Esophagus muscularis mucosa (tissue), 4 donors: ENCODE measurements around the gene ASIC1. TPM values are rescaled to one million over a fixed set of nuclear protein-coding genes. Genes with fewer than 3 reads are reported as not detected.

ENCODE experiments used
- DNase-seq: peaks from one replicate; pipeline ENCODE4 v3.0.0-alpha.2; 2017; ENCODE audit errors: extremely low spot score
- H3K27ac ChIP-seq, 4 donors: fragments of 200-600 bp; sonication (generic); replicated peaks in 1 of 4; 1 replicate in 3 of 4; 2 replicates in 1 of 4; pipeline ENCODE4 v1.5.1; 2016 to 2019; ENCODE audit warnings: mild to moderate bottlenecking in 1 of 4
- H3K27me3 ChIP-seq, 4 donors: fragments of 200-600 bp; sonication (generic); one replicate each; pipeline versions ENCODE4 v1.5.1 to v1.6.0; 2016 to 2019
- H3K36me3 ChIP-seq, 4 donors: fragments of 200-600 bp; sonication (generic); one replicate each; pipeline ENCODE4 v1.5.1; 2016 to 2019
- H3K4me1 ChIP-seq, 4 donors: fragments of 200-600 bp; sonication (generic); one replicate each; pipeline ENCODE4 v1.5.1; 2016 to 2019
- H3K4me3 ChIP-seq, 4 donors: fragments of 200-600 bp; sonication (generic); 1 replicate in 2 of 4; 2 replicates in 2 of 4; pipeline ENCODE4 v1.5.1; 2016 to 2019; ENCODE audit warnings: mild to moderate bottlenecking in 4 of 4, moderate library complexity in 1 of 4
- H3K9me3 ChIP-seq, 4 donors: fragments of 200-600 bp; sonication (generic); 1 replicate in 3 of 4; 2 replicates in 1 of 4; pipeline ENCODE4 v1.5.1; 2016 to 2019
- EP300 ChIP-seq: sonication (generic); formaldehyde crosslinking; IDR thresholded peaks from one replicate; pipeline ENCODE4 v1.6.1; 2017; ENCODE audit warnings: antibody characterized with exemption
- POLR2A ChIP-seq: fragments of 450-650 bp; IDR thresholded peaks from one replicate; pipeline ENCODE4 v1.6.1; 2017; ENCODE audit warnings: antibody characterized with exemption, moderate library complexity, mild to moderate bottlenecking, low read depth
- POLR2AphosphoS5 ChIP-seq, 2 donors: sonication (generic); formaldehyde crosslinking; IDR thresholded peaks; one replicate each; pipeline ENCODE4 v1.6.1; 2017; ENCODE audit warnings: antibody characterized with exemption in 2 of 2
- WGBS: methylation state at CpG from one replicate; pipeline ENCODE4 v1.1.5; 2018; 5-methylcytosine and 5-hydroxymethylcytosine counted together
- intact Hi-C: fragments of 100-400 bp; cut with DNase I; formaldehyde crosslinking; loops from one replicate; pipeline ENCODE4 v1.15.1; 2023
- total RNA-seq, 4 donors: library from RNA; depleted of rRNA; stranded (reverse); fragments of >200 nt; gene quantifications; one replicate each; pipeline versions ENCODE4 v1.1.0 to v1.2.1, GENCODE V29; 2016
- TF ChIP-seq, protein P1 (sequence below), 3 experiments: fragments of 200-600 bp in 2 of 3; fragments of 450-650 bp in 1 of 3; sonication (generic) in 2 of 3; IDR thresholded peaks; one replicate each; pipeline ENCODE4 v1.5.1; 2017 to 2019; ENCODE audit warnings: antibody characterized with exemption in 3 of 3, mild to moderate bottlenecking in 2 of 3, moderate library complexity in 1 of 3

Gene ASIC1
- total RNA-seq, 4 donors from 2014 or later: 0.66 to 5.6 (median 2.9) TPM

- H3K4me3 ChIP-seq: no peak overlapping the region
- WGBS: 86% methylated on average over 7 of the region's 7 CpGs
- TF ChIP-seq, protein P1, sequence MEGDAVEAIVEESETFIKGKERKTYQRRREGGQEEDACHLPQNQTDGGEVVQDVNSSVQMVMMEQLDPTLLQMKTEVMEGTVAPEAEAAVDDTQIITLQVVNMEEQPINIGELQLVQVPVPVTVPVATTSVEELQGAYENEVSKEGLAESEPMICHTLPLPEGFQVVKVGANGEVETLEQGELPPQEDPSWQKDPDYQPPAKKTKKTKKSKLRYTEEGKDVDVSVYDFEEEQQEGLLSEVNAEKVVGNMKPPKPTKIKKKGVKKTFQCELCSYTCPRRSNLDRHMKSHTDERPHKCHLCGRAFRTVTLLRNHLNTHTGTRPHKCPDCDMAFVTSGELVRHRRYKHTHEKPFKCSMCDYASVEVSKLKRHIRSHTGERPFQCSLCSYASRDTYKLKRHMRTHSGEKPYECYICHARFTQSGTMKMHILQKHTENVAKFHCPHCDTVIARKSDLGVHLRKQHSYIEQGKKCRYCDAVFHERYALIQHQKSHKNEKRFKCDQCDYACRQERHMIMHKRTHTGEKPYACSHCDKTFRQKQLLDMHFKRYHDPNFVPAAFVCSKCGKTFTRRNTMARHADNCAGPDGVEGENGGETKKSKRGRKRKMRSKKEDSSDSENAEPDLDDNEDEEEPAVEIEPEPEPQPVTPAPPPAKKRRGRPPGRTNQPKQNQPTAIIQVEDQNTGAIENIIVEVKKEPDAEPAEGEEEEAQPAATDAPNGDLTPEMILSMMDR (IDR thresholded peaks at IDR 0.05): no peak
- TF ChIP-seq POLR2AphosphoS5 (IDR thresholded peaks at IDR 0.05) (no peak), EP300 (no peak), POLR2A (no peak)
- H3K27ac ChIP-seq: no peak overlapping the region
- H3K4me1 ChIP-seq: peaks cover 3 to 18% (median 15%) of the 10 kb centered on the region in 4 donors
- DNase-seq: no peak
- no peaks in the 10 kb centered on the region for H3K27me3 ChIP-seq
- no peaks in the 10 kb centered on the region for H3K36me3 ChIP-seq
- intact Hi-C loops: no loop called here
- H3K9me3 ChIP-seq: no peaks in the 10 kb centered on the region
Observed at GRCh38 chr12:50073206-50073605, 15.8 kb downstream of the ASIC1 start.

- no peak overlapping the region for H3K4me3 ChIP-seq
- no peaks in the 10 kb centered on the region for H3K27me3 ChIP-seq
- DNase-seq: no peak
- intact Hi-C loops: loop anchor here (2.0 kb wide), 1 partner anchor 101 kb away; no protein-coding TSS in a partner anchor
- no peaks in the 10 kb centered on the region for H3K9me3 ChIP-seq
- peaks cover 3 to 18% (median 15%) of the 10 kb centered on the region in 4 donors for H3K4me1 ChIP-seq
- H3K27ac ChIP-seq: no peak overlapping the region
- WGBS: 84% methylated on average over 5 of the region's 10 CpGs
- TF ChIP-seq POLR2AphosphoS5 (IDR thresholded peaks at IDR 0.05) (no peak), POLR2A (no peak), EP300 (no peak)
- TF ChIP-seq, protein P1 (IDR thresholded peaks at IDR 0.05): no peak
- H3K36me3 ChIP-seq: no peaks in the 10 kb centered on the region
Observed at GRCh38 chr12:50073712-50074111, 16.3 kb downstream of the ASIC1 start.

GRCh38 chr12:50074936-50075807, 17.8 kb downstream of the ASIC1 start:
- H3K27ac ChIP-seq: no peak overlapping the region
- no peaks in the 10 kb centered on the region for H3K27me3 ChIP-seq
- TF ChIP-seq POLR2AphosphoS5 (IDR thresholded peaks at IDR 0.05): no peak
- TF ChIP-seq, protein P1 (IDR thresholded peaks at IDR 0.05): peak in 2 of 3 experiments; percentile 91 to 98
- no peak overlapping the region for H3K4me3 ChIP-seq
- no peaks in the 10 kb centered on the region for H3K9me3 ChIP-seq
- intact Hi-C loops: loop anchor here (2.0 to 5.0 kb wide), 2 partner anchors 100 to 237 kb away; no protein-coding TSS in a partner anchor
- peaks cover 3 to 17% (median 13%) of the 10 kb centered on the region in 4 donors for H3K4me1 ChIP-seq
- DNase-seq: peak; percentile 95
- WGBS: 22% methylated on average over 4 of the region's 9 CpGs
- H3K36me3 ChIP-seq: no peaks in the 10 kb centered on the region

DNA sequence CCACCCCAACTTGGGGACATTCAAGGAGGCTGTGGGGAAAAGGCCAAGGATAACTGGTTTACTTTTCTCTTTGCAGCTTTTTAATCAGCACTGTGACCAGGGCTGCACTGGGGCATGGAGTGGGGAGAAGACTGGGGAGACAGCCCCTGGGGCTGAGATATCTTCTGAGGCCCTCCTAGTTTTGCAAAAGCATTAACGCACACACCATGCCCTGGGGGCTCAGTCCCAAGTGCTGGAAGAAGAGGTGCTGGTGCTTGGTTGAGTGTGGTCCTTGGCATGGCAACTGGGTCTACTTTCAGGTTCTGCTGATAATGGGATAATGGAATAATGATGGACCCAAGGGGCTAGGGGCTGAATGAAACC, 18.4 kb downstream of the ASIC1 start:
- DNase-seq: no peak
- intact Hi-C loops: loop anchor here (2.0 to 5.0 kb wide), 2 partner anchors 99 to 237 kb away; no protein-coding TSS in a partner anchor
- TF ChIP-seq EP300 (no peak), POLR2AphosphoS5 (IDR thresholded peaks at IDR 0.05) (no peak)
- TF ChIP-seq, protein P1 (IDR thresholded peaks at IDR 0.05): no peak
- no peak overlapping the region for H3K4me3 ChIP-seq
- H3K27me3 ChIP-seq: no peaks in the 10 kb centered on the region
- no peaks in the 10 kb centered on the region for H3K36me3 ChIP-seq
- peaks cover 3 to 11% (median 7%) of the 10 kb centered on the region in 4 donors for H3K4me1 ChIP-seq
- WGBS: 92% methylated on average over 1 of the region's 1 CpG
- no peaks in the 10 kb centered on the region for H3K9me3 ChIP-seq
- no peak overlapping the region for H3K27ac ChIP-seq
